K562 (cell line): ENCODE data around the gene FKBP1B. TPM values are rescaled to one million over a fixed set of nuclear protein-coding genes. Genes with fewer than 3 reads are reported as not detected.

Experiments
- CHAMP1 ChIP-seq: fragments of 450-650 bp; IDR thresholded peaks from 2 replicates; pipeline ENCODE4 v1.6.1; 2016; ENCODE audit warnings: mild to moderate bottlenecking
- CREB3L1 ChIP-seq: fragments of 450-650 bp; IDR thresholded peaks from 2 replicates; pipeline ENCODE4 v1.6.1; 2014; ENCODE audit warnings: low read depth, mild to moderate bottlenecking, moderate library complexity, borderline replicate concordance
- FIP1L1 ChIP-seq: fragments of 200-400 bp; formaldehyde crosslinking; IDR thresholded peaks from 2 replicates; pipeline ENCODE4 v1.6.1; 2018; ENCODE audit warnings: mild to moderate bottlenecking, low read depth, low read length; ENCODE audit not compliant: poor library complexity, severe bottlenecking
- FOXK2 ChIP-seq, 2 experiments: fragments of 450-650 bp; IDR thresholded peaks in 1 of 2; conservative IDR thresholded peaks in 1 of 2; 2 replicates each; pipeline ENCODE4 v1.6.1; 2016; ENCODE audit warnings: low read depth in 2 of 2, mild to moderate bottlenecking in 1 of 2
- FUS ChIP-seq: fragments of 200-400 bp; formaldehyde crosslinking; optimal IDR thresholded peaks from 2 replicates; pipeline ENCODE3; 2017; ENCODE audit warnings: low read depth, low read length
- GABPB2 ChIP-seq: fragments of 250-450 bp; sonication (Bioruptor Pico); conservative IDR thresholded peaks from 2 replicates; pipeline ENCODE4 v1.5.1; 2021; ENCODE audit warnings: mild to moderate bottlenecking
- GTF3C2 ChIP-seq: IDR thresholded peaks from 3 replicates; pipeline ENCODE4 v1.6.1; 2011; ENCODE audit warnings: borderline replicate concordance, mild to moderate bottlenecking, moderate library complexity; ENCODE audit not compliant: insufficient read length; ENCODE audit errors: extremely low read depth
- HMG20A ChIP-seq: fragments of 450-650 bp; formaldehyde crosslinking; conservative IDR thresholded peaks from 2 replicates; pipeline ENCODE4 v1.4.0; 2020; ENCODE audit warnings: mild to moderate bottlenecking, mixed read lengths
- HNRNPH1 ChIP-seq: fragments of 200-400 bp; formaldehyde crosslinking; optimal IDR thresholded peaks from 2 replicates; pipeline ENCODE3; 2017; ENCODE audit warnings: low read depth, mild to moderate bottlenecking, low read length, moderate library complexity
- MEF2A ChIP-seq: IDR thresholded peaks from 2 replicates; pipeline ENCODE4 v1.6.1; 2011; ENCODE audit warnings: low read depth, mild to moderate bottlenecking, low read length, moderate library complexity; ENCODE audit not compliant: control insufficient read depth
- MYC ChIP-seq, 2 experiments: fragments of 250-450 bp in 1 of 2; sonication (Bioruptor Pico) in 1 of 2; IDR thresholded peaks; 2 replicates each; pipeline versions ENCODE4 v1.5.1 to v1.6.1; 2012 to 2021; ENCODE audit warnings: low read depth in 2 of 2, borderline replicate concordance in 1 of 2, improper control_type of control experiment in 1 of 2, low read length in 1 of 2, mild to moderate bottlenecking in 1 of 2, moderate library complexity in 1 of 2
- RNF2 ChIP-seq: sonication (generic); IDR thresholded peaks from 2 replicates; pipeline ENCODE4 v1.6.1; 2016
- ZBTB7A ChIP-seq: IDR thresholded peaks from 2 replicates; pipeline ENCODE4 v1.6.1; 2011; ENCODE audit warnings: low read depth, mild to moderate bottlenecking, low read length, moderate library complexity, borderline replicate concordance; ENCODE audit not compliant: control insufficient read depth
- ZNF224 ChIP-seq: sonication (generic); formaldehyde crosslinking; IDR thresholded peaks from 2 replicates; pipeline ENCODE4 v1.8.0; 2022; ENCODE audit warnings: mild to moderate bottlenecking, missing genetic modification reagents
- ZZZ3 ChIP-seq: fragments of 450-650 bp; IDR thresholded peaks from 2 replicates; pipeline ENCODE4 v1.6.1; 2016; ENCODE audit warnings: antibody characterized with exemption, mild to moderate bottlenecking, moderate library complexity
- polyA plus RNA-seq, 8 experiments: library from polyadenylated mRNA; depleted of rRNA in 4 of 8; stranded (reverse) in 5 of 8; unstranded in 3 of 8; fragments of >200 nt; fragmentation: Nextera tagmentation in 2 of 8; fragmentation: Illumina TruSeq in 1 of 8; extraction: Ambion mirVana in 2 of 8; extraction: Trizol in 1 of 8; gene quantifications; 2 replicates each; pipeline versions ENCODE4 v1.2.1 to v1.2.3, GENCODE V29; 2011 to 2014; ENCODE audit warnings: inconsistent platforms in 1 of 8, missing spikeins in 1 of 8
- total RNA-seq, 7 experiments: library from RNA; depleted of rRNA in 6 of 7; stranded (reverse); fragments of >200 nt in 6 of 7; fragmentation: Illumina TruSeq in 2 of 7; extraction: Trizol in 2 of 7; gene quantifications; 2 replicates each; pipeline versions ENCODE4 v1.2.1 to v1.2.3, GENCODE V29; 2011 to 2021; ENCODE audit warnings: low replicate concordance in 1 of 7

FKBP1B gene
- total and polyA plus RNA-seq, 9 of the 15 experiments (the other 6 are each of a cell fraction or from before 2014, with no cell fraction given) = 0.58 to 9.4 (median 1.6) TPM

GRCh38 chr2:24075915-24076848 is 26.6 kb downstream of the FKBP1B start, which contains the start of gene SF3B6 (continued):
- TF ChIP-seq CHAMP1 (peak; percentile 37; the same call in 1 of the 2 replicates), FUS (no peak), GTF3C2 (no peak), ZZZ3 (peak; percentile 75; the same call in 1 of the 2 replicates), HNRNPH1 (no peak), GABPB2 (CRISPR knock-in tag) (no peak), HMG20A (CRISPR knock-in tag) (no peak), MYC (IDR thresholded peaks at IDR 0.05; ENCODE audit: low read depth, low read length) (peak; percentile 85), MYC (CRISPR knock-in tag; IDR thresholded peaks at IDR 0.05; ENCODE audit: borderline replicate concordance, low read depth) (peak; percentile 89), ZNF224 (CRISPR knock-in tag) (0 out of 2 replicates have a peak, but pooled peaks have one; percentile 64), FIP1L1 (no peak), RNF2 (peak; percentile 80; the same call in 1 of the 2 replicates), CREB3L1 (peak; percentile 95), FOXK2 (conservative IDR thresholded peaks at IDR 0.05 in 1 of 2, IDR thresholded peaks at IDR 0.05 in 1 of 2; ENCODE audit: low read depth in 2 of 2) (peak; percentile 98 to 99), ZBTB7A (peak; percentile 67; the same call in 1 of the 2 replicates), MEF2A (0 out of 2 replicates have a peak, but pooled peaks have one; percentile 36)
- TF ChIP-seq, all 486 proteins: peak for 205
